AG20443 (cell line): Measurements from ENCODE around the gene VIPR2.

Experiments used
- DNase-seq: peaks from one replicate; pipeline ENCODE4 v3.0.0; 2012; ENCODE audit warnings: low spot score, mixed read lengths

The VIPR2 gene

DNA sequence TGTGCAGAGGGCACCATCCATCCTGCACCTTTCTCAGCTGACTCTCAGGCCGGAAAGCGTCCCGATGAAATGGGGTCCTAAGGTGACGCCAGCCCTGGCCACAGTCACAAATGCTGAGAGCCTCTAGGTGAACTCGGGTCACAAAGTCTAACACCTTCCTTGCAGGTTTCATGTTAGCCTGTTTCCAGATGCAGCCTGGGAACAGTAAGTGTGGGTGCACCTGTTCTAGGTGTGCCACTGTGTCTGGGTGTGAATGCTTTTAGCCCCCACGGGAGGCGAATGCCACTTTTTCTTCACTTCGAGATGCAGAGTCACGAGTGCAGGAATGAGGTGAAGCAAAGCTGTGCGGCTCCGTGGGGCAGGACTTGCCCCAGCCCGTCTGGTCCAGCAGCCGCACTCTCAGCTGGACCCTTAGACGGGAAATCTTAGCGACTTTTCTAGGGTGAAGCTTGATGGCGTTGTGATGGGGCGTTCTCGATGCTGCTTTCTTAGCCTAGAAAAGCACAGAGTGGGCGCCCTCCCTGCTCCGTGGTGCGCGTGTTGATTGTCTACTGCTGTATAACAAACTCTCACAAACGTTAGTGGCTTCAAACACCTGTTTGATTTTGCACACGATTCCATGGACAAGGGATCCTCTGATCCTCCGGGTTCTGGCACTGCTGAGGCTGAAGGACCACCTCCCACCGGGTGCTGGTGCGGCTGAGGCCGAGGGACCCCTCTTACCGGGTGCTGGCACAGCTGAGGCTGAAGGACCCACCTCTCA lies 13.6 kb upstream of the VIPR2 start:
- DNase-seq: peak; percentile 4

GRCh38 chr7:159157714-159158113 lies 13.0 kb upstream of the VIPR2 start:
- DNase-seq: no peak

DNA sequence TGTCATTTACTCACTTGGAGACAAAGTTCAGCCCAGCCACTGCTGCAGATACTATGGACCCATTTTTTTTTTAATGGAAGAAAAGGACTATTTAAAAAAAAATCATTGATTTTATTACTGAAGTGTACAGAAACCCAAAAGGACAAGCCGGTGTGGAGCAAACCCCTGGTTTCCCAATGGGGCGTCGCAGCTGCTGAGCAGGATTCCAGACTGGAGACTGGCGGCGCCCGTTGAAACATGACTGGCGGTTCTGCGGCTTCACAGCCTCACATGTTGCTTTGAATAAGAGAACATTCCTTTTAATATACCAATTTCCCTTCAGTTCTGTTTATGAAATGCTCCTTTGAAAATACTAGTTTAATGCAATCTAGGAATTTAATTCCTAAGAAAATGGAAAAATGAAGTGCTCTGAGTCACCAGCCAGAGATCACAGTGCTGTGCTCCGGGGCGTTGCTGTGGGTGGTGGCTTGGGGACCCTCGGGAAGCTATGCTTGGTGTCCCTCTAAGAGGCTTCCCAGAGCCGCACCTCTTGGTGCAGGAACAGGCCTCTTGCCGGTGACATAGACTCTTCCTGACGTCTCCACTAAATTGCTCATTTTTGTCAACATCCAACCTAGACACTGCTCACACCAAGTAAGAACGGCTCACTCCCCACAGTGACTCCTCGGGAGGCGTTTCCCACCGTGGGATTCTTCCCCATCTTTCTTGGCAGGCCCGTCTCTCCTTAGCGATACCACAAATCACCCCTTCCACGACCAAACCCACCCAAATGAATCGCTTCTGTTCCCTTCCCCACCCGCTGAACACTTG lies 12.0 kb upstream of the VIPR2 start:
- DNase-seq: no peak

DNA sequence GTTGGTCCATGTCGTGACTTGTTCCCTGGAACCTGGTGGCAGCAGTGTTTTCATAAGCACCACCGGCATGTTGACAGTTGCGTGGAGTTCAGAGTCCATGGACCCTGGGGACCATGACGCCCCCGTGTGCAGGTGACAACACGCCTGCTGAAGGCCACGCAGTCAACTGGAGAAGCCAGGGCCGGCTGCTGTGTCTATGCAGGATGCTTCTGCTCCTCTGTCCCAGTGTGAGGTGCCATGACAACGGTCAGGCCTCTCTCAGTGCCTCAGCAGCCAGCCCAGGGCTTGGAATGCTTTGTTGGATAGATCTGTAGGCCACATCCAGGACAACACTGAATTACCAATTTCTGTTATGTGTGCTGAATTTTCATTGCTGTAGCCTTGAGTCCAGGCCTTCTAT lies 10.7 kb upstream of the VIPR2 start:
- DNase-seq: no peak

- no peak for DNase-seq
Measured at GRCh38 chr7:159154243-159154642, 9.6 kb upstream of the VIPR2 start.

GRCh38 chr7:159153511-159153910 lies 8.8 kb upstream of the VIPR2 start:
- no peak for DNase-seq

DNA sequence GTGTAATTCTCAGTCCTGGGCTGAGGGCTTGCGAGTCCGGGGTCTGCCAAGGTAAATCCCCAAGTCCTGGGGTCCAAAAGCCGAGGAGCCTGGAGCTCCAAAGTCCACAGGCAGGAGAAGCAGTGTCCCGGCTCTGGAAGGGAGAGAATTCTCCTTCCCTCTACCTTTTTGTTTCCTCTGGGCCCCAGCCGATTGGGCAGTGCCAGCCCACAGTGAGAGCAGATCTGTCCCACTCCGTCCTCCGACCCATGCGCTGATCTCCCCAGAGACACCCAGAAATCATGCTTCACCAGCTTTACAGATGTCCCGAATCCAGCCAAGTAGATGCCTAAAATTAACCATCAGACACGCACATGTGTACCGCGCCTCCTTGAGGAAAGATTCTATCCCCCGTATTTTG lies 8.1 kb upstream of the VIPR2 start:
- no peak for DNase-seq

GRCh38 chr7:159151231-159151630 lies 6.6 kb upstream of the VIPR2 start:
- no peak for DNase-seq

DNA sequence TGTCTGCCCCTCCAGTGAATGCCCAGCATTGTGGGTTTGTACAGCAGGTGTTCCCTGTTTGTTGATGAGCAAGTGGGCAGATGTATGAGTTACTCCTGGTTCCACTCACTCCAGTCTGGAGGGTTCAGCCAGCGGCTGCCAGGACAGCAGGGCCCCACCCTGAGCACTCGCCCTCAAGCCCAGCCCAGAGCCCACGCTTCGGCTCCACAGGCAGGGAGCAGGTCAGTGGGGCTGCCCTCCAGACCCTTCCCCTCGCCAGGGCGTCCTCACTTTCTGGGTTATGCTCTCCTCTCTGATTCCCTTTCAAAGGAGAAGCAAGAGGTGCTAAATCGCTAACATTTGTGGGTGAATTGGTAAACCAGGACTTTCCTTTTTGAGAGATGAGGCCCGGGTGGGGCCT lies 4.8 kb upstream of the VIPR2 start:
- DNase-seq: no peak

DNA sequence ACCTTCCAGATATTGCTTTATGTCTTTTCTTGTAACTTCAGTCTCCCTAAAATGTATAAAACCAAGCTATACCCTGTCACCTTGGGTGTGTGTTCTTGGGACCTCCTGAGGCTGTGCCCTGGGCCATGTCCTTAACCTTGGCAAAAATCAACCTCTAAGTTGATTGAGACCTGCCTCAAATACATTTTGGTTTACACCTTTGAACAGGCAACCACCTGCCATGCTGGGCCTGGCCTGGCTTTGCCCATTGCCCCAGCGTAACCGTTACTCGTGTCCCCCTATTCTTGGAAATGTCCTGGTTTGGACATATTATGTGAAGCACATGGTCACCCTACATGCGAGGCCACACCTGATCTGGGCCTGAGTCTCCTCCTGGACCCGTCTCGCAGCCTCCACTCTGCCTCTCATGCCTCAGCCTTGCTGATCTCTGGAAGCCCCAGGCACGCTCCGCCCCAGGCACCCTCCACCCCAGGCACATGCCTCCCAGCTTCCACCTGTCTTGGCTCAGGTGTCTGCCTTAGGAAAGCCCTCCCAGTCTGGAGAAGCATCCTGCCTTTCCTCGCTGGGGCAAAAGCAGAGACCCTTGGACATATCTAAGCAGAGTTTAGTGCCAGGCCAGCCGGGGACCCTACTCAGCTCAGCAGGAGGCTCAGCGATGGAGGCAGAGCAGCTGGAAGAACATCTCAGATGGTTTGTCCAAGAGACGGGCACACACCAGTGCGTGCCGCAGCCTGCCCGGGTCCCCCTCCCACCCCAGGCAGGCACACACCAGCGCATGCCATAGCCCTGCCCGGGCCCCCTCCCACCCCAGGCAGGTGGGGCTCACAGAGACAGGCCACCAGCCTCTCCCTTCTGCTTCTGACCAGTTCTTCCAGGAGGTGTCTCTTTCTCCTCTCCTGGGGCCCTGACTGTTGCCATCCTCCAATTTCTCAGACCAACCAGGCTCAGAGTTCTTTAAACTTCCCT lies 4.0 kb upstream of the VIPR2 start:
- DNase-seq: no peak

DNA sequence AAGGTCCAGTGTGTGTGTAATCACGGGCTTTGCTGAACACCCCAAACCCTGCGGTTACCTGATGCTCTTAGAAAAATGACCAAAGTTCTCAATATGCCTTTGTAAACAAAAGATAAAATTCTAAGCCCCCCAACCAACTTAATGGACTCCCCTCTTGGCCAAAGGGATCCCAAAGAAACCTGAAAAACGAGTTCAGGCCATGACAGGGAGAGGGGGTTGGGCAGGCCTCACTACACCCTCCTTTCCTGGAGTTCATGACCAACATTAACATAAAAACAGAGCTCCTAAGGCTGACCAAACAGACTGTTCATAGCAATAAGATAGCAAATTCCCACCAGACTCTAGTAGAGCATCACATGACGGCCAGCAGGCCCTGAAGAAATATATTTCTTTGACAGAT lies 3.0 kb upstream of the VIPR2 start:
- DNase-seq: no peak

DNA sequence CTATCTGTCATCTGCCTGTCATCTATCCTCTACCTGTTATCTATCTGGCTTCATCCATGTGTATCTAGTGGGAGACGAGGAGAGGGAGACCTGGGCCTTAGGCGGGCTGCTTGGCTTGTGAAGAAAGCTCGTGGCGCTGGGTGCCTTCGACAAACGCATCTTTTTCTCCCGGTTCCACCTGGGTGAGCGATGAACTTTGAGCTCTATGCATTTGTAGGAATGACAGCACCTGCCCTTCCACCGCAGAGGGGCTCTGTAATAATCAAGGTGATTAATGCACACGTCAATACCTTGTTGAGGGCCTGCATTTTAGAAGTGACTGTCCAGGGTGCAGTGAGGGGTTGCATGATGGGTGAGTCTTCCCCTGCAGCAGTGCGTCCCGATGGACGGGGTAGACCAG lies 2.6 kb upstream of the VIPR2 start:
- DNase-seq: no peak

DNA sequence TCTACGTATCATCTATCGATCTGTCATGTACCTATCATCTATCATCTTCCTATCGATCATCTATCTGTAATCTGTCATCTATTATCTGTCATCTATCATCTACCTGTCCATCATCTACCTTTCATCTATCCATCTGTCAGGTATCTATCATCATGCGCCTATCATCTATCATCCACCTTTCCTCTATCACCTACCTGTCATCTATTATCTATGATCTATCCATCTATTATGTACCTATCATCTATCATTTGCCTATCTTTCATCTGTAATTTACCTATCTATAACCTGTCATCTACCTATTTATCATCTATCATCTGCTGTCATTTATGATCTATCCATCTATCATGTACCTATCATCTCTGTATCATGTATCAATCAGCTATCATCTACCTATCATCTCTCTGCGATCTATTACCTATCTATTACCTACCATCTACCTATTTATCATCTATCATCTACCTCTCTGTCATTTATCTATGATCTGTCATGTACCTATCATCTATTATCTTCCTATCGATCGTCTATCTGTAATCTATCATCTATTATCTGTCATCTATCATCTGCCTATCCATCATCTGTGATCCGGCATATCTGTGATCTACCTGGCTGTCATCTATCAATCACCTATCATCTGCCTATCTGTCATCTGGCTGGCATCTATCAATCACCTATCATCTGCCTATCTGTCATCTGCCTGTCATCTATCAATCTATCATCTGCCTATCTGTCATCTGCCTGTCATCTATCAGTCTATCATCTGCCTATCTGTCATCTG lies 1.6 kb upstream of the VIPR2 start:
- no peak for DNase-seq

DNA sequence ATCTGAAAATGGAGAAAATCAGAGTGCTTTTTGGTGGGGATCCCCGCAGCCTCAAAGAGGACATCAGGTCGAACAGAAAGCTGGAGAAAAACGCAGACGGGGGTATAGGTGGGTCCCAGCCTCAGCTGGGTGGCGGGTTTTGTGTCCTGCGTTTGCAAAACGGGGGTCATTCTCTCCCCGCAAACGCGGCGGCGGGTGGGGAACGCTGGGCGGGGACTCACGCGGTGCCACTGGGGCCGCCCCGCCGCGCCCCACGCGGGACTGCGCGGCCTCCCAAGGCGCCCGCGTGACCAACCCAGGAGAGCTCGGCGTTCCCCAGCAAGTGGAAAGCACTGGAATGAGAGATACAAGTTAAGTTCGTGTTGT lies 806 bp upstream of the VIPR2 start:
- no peak for DNase-seq

DNA sequence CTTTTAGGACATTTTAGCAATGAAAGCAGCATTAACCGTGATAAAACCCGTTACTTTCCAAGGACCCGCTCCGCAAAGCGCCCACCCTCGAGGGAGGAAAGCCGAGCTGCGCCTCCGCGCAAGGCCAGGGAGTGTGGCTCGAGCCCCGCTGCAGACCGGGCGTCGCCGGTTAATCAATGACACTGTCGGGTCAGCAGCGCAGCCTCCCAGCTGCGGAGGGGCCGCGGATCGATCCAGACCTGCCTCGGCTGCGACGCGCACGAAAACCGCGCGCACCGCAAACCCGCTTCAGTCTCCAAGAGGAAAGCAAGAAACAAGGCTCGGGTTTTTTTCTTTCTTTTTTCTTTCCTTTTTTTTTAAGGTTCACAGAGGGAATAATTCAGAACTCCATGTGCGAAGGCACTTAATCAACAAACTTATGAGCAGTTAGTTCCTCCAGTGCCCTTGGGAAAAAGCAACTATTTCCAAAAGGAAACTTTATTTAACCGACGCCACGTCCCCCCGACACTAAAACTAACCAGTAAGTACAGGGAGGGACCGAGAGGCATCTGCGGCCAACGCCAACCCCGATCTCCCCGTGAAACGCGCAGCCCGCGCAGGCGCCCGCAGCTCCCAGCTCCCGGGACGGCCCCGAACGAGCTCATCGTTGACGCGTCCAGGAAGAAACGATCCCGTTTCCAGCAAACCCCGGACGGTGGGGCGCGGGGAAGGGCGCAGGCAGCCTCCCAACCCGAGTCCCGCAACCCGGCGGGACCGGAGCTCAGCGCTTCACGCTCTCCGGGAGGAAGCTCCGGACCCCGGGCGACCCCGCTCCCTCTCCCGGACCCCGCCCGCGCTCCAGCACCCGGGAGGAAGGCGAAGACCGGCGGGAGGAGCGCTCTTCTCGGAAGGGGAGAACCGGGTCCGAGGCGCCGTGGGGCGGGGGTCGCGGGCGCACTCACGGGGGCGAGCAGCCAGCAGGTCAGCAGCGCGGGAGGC lies 598 bp downstream of the VIPR2 start:
- DNase-seq: peak; percentile 45

- no peak for DNase-seq
Measured at GRCh38 chr7:159142730-159143129, 1.9 kb downstream of the VIPR2 start.

- DNase-seq: no peak
Measured at GRCh38 chr7:159142199-159142598, 2.5 kb downstream of the VIPR2 start.

- no peak for DNase-seq
Measured at GRCh38 chr7:159141660-159142059, 3.0 kb downstream of the VIPR2 start.

DNA sequence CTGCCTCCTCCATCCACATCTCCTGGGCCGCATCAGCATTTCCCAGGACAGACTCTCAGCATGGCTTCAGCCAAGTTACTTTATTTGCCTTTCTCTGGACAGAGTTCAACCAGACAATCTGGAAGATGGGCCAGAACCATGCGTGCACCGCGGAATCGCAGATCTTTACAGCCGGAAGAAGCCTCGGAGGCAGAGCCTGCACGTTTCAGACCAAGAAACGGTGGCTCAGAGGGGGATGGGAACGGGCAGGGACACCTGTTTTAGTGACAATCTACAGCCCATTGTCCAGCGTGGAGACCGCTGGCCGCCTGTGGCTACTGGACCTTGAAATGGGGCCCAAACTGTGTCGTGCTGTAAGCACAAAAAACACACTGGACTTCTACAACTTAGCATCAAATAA lies 3.5 kb downstream of the VIPR2 start:
- DNase-seq: no peak

DNA sequence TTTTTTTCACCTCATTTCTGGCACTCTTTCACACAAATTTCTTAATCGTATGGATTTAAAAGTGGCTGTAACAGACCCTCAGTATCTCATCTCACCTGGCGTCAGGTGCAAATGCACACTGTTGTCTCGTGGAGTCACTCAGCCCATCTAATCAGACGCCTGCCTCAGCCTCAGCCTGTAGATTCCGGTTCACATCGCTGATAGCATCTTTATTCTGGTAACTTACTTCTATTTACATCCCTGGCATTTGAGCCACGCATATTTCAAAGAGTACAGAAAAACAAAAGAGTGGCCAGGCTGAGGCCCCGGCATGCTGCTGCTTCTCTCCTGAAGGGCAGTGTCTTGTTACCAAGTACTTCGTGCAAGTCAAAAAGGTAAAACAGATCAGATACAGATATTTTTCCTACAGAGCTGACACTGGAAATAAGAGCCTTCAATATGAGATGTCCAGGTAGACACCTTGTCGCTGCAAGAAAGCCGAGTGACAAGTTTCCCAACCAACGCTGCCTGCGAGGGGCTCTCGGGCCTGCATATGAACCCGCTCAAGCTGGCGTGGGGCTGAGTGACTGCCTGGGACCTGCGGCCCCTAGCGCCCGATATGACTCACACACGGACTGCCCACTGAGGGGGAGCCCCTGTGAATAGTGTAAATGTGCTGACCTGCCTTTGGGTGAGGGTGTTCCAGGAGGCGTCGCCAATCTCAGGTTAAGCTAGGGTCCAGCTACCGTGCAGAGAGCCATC lies 4.3 kb downstream of the VIPR2 start:
- DNase-seq: no peak
